ENCODE data around the gene MEIOSIN.

DNA sequence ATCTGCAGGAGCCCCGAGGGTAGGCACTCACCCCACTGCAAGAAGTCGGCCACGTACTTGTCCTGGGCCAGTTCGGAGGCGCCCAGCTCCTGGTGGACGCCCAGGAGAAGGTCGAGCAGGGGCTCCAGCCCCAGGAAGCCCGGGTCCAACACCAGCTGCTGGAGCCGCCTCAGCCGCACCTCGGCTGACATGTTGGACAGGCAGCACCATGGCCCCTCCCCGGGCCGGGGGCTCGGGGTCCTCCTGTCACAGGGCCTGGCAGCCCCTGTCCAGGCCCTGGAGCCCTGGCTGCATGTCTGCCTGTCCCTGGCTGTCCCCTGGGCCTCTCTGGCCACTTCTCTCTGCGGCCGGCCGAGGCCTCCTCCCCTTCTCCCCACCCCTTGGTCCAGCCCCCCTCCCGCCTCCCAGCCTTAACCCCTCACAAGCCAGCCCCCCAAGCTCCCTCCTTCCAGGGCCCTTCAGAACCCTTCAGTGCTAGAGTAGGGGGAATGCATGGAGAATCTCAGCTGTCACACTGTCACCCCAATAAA is 49.0 kb downstream of the MEIOSIN start, which contains the start of gene DMPK:
- TF ChIP-seq POLR2A (IDR thresholded peaks at IDR 0.05), result no peak
- TF ChIP-seq, protein P1, sequence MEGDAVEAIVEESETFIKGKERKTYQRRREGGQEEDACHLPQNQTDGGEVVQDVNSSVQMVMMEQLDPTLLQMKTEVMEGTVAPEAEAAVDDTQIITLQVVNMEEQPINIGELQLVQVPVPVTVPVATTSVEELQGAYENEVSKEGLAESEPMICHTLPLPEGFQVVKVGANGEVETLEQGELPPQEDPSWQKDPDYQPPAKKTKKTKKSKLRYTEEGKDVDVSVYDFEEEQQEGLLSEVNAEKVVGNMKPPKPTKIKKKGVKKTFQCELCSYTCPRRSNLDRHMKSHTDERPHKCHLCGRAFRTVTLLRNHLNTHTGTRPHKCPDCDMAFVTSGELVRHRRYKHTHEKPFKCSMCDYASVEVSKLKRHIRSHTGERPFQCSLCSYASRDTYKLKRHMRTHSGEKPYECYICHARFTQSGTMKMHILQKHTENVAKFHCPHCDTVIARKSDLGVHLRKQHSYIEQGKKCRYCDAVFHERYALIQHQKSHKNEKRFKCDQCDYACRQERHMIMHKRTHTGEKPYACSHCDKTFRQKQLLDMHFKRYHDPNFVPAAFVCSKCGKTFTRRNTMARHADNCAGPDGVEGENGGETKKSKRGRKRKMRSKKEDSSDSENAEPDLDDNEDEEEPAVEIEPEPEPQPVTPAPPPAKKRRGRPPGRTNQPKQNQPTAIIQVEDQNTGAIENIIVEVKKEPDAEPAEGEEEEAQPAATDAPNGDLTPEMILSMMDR (IDR thresholded peaks at IDR 0.05), result no peak

Measured in testis (tissue), 2 donors.